Measurements from ENCODE around the gene HNRNPR.

Gene HNRNPR

DNA sequence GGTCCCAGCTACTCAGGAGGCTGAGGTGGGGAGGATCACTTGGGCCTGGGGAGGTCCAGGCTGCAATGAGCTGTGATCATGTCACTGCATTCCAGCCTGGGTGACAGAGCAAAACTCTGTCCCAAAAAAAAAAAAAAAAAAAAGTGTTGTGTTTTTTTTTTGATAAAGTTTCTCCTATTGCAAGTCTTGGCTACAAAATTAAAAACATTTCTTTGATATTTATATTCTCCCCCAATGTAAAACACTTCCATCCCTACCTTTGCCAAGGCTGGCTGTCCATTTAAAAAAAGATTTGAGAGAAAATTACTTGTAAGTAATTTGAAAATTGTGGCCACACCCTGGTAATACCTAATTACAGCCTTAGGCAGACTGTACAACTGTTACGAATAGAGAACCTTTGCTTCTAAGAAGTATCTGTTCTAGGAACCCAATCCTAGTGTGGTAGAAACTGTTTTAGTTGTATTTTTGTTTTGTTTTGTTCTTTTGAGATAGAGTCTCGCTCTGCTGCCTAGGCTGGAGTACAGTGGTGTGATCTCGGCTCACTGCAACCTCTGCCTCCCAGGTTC is 14.3 kb upstream of the HNRNPR start:
- no peak overlapping the region for H3K4me3 ChIP-seq (ENCODE audit: low read depth, low read length, poor library complexity, severe bottlenecking)
- H3F3A ChIP-seq (ENCODE audit: insufficient read depth, low read length), result no peaks in the 10 kb centered on the region
- TF ChIP-seq EZH2 (IDR thresholded peaks at IDR 0.05; ENCODE audit: borderline replicate concordance, low read length), result no peak
- TF ChIP-seq CTCF (IDR thresholded peaks at IDR 0.05; ENCODE audit: low read length), result no peak
- no peaks in the 10 kb centered on the region for H4K20me1 ChIP-seq (ENCODE audit: insufficient read depth, low read length)
- H3K27ac ChIP-seq (ENCODE audit: low read depth, low read length, poor library complexity, severe bottlenecking), result no peak overlapping the region
- no peak overlapping the region for H3K4me2 ChIP-seq (ENCODE audit: low read length)
- H3K9me2 ChIP-seq (ENCODE audit: low read depth, low read length), result no peaks in the 10 kb centered on the region
- no peaks in the 10 kb centered on the region for H3K79me2 ChIP-seq (ENCODE audit: insufficient read depth, low read length)
- no peaks in the 10 kb centered on the region for H3K27me3 ChIP-seq (ENCODE audit: insufficient read depth, low read length)
- peaks cover 40% of the 10 kb centered on the region for H3K36me3 ChIP-seq (ENCODE audit: insufficient read depth, low read length)
- H3K4me1 ChIP-seq (ENCODE audit: insufficient read depth, low read length, severe bottlenecking), result no peaks in the 10 kb centered on the region
- H3K9ac ChIP-seq (ENCODE audit: low read length), result no peak overlapping the region
- H2AFZ ChIP-seq (ENCODE audit: low read length), result no peak overlapping the region
- peaks cover 38% of the 10 kb centered on the region for H3K9me3 ChIP-seq (ENCODE audit: low read length)

DNA sequence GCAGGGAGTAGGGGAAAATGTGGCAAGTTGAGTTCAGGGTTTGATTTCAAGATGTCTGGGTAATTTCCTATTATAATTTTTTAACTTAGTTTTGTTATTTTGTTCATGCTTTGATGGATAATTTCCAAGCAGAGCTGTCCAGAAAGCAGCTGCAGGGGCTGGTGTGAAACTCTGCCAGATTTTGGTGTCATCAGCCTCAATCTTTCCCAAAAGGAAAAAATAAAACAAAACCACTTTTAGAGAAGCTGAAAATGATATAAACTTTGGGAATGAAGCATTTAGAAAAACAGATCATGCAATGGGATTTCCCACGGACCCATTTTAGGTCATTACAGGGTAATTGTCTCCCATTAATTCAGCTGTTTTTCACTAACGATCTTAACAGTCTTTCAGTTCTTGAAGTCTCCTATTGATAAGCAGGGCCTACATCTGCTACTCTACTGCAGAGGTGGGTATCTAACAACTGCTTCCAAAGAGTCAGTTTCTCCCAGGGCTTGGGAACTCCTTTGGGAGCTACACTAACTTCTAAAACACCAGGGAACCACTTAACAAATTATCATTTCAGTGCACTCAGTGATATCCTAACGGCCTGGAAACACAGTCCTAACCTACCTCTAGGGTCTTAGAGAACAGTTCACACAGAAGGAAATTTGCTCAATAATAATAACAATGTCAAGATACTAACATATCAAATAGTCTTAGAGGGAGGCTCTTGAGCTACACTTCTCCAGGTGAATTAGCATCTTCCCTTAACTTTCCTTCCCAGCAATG is 13.2 kb upstream of the HNRNPR start:
- H3K79me2 ChIP-seq (ENCODE audit: insufficient read depth, low read length), result no peaks in the 10 kb centered on the region
- H3K4me1 ChIP-seq (ENCODE audit: insufficient read depth, low read length, severe bottlenecking), result no peaks in the 10 kb centered on the region
- no peak overlapping the region for H3K4me3 ChIP-seq (ENCODE audit: low read depth, low read length, poor library complexity, severe bottlenecking)
- H3K9me3 ChIP-seq (ENCODE audit: low read length), result peaks cover 27% of the 10 kb centered on the region
- no peak overlapping the region for H3K27ac ChIP-seq (ENCODE audit: low read depth, low read length, poor library complexity, severe bottlenecking)
- H3K4me2 ChIP-seq (ENCODE audit: low read length), result no peak overlapping the region
- no peaks in the 10 kb centered on the region for H3F3A ChIP-seq (ENCODE audit: insufficient read depth, low read length)
- H4K20me1 ChIP-seq (ENCODE audit: insufficient read depth, low read length), result no peaks in the 10 kb centered on the region
- no peaks in the 10 kb centered on the region for H3K27me3 ChIP-seq (ENCODE audit: insufficient read depth, low read length)
- no peak overlapping the region for H2AFZ ChIP-seq (ENCODE audit: low read length)
- no peak for TF ChIP-seq EZH2 (IDR thresholded peaks at IDR 0.05; ENCODE audit: borderline replicate concordance, low read length)
- TF ChIP-seq CTCF (IDR thresholded peaks at IDR 0.05; ENCODE audit: low read length), result no peak
- peaks cover 30% of the 10 kb centered on the region for H3K36me3 ChIP-seq (ENCODE audit: insufficient read depth, low read length)
- H3K9me2 ChIP-seq (ENCODE audit: low read depth, low read length), result no peaks in the 10 kb centered on the region
- H3K9ac ChIP-seq (ENCODE audit: low read length), result no peak overlapping the region

DNA sequence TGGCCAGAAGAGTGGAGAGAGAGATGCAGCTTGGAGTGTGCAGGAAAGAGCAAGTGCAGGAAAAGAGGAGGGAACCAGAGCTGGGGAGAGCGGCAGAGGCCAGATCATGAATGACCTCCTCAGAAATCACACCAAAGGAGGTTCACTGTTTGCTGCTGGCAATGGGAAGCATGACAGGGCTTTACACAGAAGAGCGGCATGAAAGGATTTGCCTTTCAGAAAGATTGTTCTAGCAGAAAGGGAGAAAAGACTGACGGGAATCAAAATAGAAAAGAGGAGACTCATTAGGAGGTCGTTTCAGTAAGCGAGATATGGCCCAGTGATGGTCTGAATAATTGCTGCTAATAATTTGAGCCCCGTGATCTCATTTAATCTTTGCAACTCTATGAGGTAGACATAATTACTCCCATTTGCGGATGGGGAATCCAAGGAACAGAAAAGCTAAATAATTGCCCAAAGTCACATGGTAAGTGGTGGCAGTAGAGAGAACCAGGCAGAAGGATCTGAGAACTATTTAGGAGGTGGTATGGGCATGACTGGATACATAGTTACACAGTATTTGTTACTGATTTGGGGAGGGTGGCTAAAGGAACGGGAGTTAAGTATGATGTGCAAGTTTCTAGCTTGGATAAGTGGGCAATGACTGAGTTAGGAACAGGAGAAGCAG is 12.5 kb upstream of the HNRNPR start:
- Histone ChIP-seq H3K4me3 (ENCODE audit: low read depth, low read length, poor library complexity, severe bottlenecking) (no peak overlapping the region), H3K9me3 (ENCODE audit: low read length) (peaks cover 20% of the 10 kb centered on the region), H3K27me3 (ENCODE audit: insufficient read depth, low read length) (no peaks in the 10 kb centered on the region), H3K79me2 (ENCODE audit: insufficient read depth, low read length) (no peaks in the 10 kb centered on the region), H3K9ac (ENCODE audit: low read length) (no peak overlapping the region), H4K20me1 (ENCODE audit: insufficient read depth, low read length) (no peaks in the 10 kb centered on the region), H3K4me1 (ENCODE audit: insufficient read depth, low read length, severe bottlenecking) (no peaks in the 10 kb centered on the region), H2AFZ (ENCODE audit: low read length) (no peak overlapping the region), H3K9me2 (ENCODE audit: low read depth, low read length) (no peaks in the 10 kb centered on the region), H3K36me3 (ENCODE audit: insufficient read depth, low read length) (peaks cover 22% of the 10 kb centered on the region), H3F3A (ENCODE audit: insufficient read depth, low read length) (no peaks in the 10 kb centered on the region), H3K27ac (ENCODE audit: low read depth, low read length, poor library complexity, severe bottlenecking) (no peak overlapping the region), H3K4me2 (ENCODE audit: low read length) (no peak overlapping the region)
- no peak for TF ChIP-seq EZH2 (IDR thresholded peaks at IDR 0.05; ENCODE audit: borderline replicate concordance, low read length)
- no peak for TF ChIP-seq CTCF (IDR thresholded peaks at IDR 0.05; ENCODE audit: low read length)
